Uterus (tissue), 2 donors: ENCODE data around the gene NXT2.

Experiments used
- CTCF ChIP-seq, 4 experiments: fragments of 200-600 bp in 2 of 4; fragments of 450-650 bp in 2 of 4; sonication (generic) in 2 of 4; IDR thresholded peaks; one replicate each; pipeline ENCODE4 v1.5.1; 2016 to 2019; ENCODE audit warnings: antibody characterized with exemption in 4 of 4, mild to moderate bottlenecking in 2 of 4, moderate library complexity in 1 of 4
- POLR2A ChIP-seq, 2 donors: fragments of 450-650 bp; IDR thresholded peaks; one replicate each; pipeline ENCODE4 v1.6.1; 2016; ENCODE audit warnings: antibody characterized with exemption in 2 of 2, mild to moderate bottlenecking in 1 of 2, moderate library complexity in 1 of 2

GRCh38 chrX:109577055-109577454 lies 40.4 kb downstream of the NXT2 start:
- TF ChIP-seq CTCF (IDR thresholded peaks at IDR 0.05): no peak
- TF ChIP-seq POLR2A (IDR thresholded peaks at IDR 0.05): no peak
